Left forelimb (tissue), 1 donor: ENCODE data around the gene DNAAF5.

Experiments used
- DNase-seq: peaks from one replicate; pipeline ENCODE4 v3.0.0-alpha.2; 2018; ENCODE audit warnings: low spot score

Gene DNAAF5

GRCh38 chr7:835021-835420 is 108.5 kb downstream of the DNAAF5 start:
- DNase-seq: no peak

GRCh38 chr7:835485-836401 is 109.2 kb downstream of the DNAAF5 start:
- DNase-seq: no peak
